ENCODE results near the gene ENPP6.

Gene ENPP6

DNA sequence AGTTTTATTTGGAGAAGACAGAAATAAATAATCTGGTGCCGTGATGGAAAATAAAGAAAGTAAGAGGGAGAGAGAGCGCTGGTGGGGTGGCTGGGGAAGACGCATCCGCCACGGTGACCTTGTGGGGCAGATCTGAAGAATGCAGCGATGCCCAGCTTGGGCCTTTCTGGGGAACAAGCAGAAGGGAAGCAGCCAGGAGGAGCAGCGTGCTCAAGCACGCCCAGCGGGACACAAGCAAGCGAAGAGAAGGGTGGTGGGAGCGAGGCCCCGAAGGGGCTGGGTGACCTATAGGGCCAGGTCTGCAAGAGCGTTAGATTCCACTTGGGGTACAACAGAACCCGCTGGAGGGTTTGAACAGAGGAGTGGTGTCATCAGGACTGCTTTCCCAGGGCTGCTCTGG, 12.4 kb downstream of the ENPP6 start:
- TF ChIP-seq YY1 (IDR thresholded peaks at IDR 0.05; ENCODE audit: low read depth) (no peak), CREB1 (IDR thresholded peaks at IDR 0.05; ENCODE audit: low read depth) (no peak), EP300 (IDR thresholded peaks at IDR 0.05; ENCODE audit: borderline replicate concordance) (no peak), TCF12 (IDR thresholded peaks at IDR 0.05; ENCODE audit: low read depth) (no peak), FOXM1 (IDR thresholded peaks at IDR 0.05; ENCODE audit: borderline replicate concordance, low read depth) (no peak)

GRCh38 chr4:184203300-184203699, 14.4 kb downstream of the ENPP6 start:
- TF ChIP-seq RAD21 (IDR thresholded peaks at IDR 0.05; ENCODE audit: low read depth) (no peak), ZBTB7A (IDR thresholded peaks at IDR 0.05; ENCODE audit: low read depth) (no peak), REST (IDR thresholded peaks at IDR 0.05; ENCODE audit: low read depth) (no peak), CEBPB (IDR thresholded peaks at IDR 0.05) (no peak), TEAD4 (IDR thresholded peaks at IDR 0.05) (no peak), EP300 (IDR thresholded peaks at IDR 0.05; ENCODE audit: borderline replicate concordance) (no peak), TCF12 (IDR thresholded peaks at IDR 0.05; ENCODE audit: low read depth) (no peak), NFIC (IDR thresholded peaks at IDR 0.05) (no peak), FOXM1 (IDR thresholded peaks at IDR 0.05; ENCODE audit: borderline replicate concordance, low read depth) (no peak), TAF1 (IDR thresholded peaks at IDR 0.05; ENCODE audit: low read depth) (no peak), YY1 (IDR thresholded peaks at IDR 0.05; ENCODE audit: low read depth) (no peak), CREB1 (IDR thresholded peaks at IDR 0.05; ENCODE audit: low read depth) (no peak)
- TF ChIP-seq, protein P1, sequence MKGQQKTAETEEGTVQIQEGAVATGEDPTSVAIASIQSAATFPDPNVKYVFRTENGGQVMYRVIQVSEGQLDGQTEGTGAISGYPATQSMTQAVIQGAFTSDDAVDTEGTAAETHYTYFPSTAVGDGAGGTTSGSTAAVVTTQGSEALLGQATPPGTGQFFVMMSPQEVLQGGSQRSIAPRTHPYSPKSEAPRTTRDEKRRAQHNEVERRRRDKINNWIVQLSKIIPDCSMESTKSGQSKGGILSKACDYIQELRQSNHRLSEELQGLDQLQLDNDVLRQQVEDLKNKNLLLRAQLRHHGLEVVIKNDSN (IDR thresholded peaks at IDR 0.05): no peak
- TF ChIP-seq, protein P2, sequence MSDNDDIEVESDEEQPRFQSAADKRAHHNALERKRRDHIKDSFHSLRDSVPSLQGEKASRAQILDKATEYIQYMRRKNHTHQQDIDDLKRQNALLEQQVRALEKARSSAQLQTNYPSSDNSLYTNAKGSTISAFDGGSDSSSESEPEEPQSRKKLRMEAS (IDR thresholded peaks at IDR 0.05): no peak

GRCh38 chr4:184201179-184201578, 16.5 kb downstream of the ENPP6 start:
- TF ChIP-seq, protein P1 (IDR thresholded peaks at IDR 0.05): 0 out of 2 replicates have a peak, but pooled peaks have one; percentile 5
- TF ChIP-seq, protein P2 (IDR thresholded peaks at IDR 0.05): no peak

GRCh38 chr4:184200296-184200695, 17.4 kb downstream of the ENPP6 start:
- no peak for TF ChIP-seq TEAD4 (IDR thresholded peaks at IDR 0.05)
- TF ChIP-seq CREB1 (IDR thresholded peaks at IDR 0.05; ENCODE audit: low read depth): no peak
- no peak for TF ChIP-seq CEBPB (IDR thresholded peaks at IDR 0.05)
- TF ChIP-seq, protein P1 (IDR thresholded peaks at IDR 0.05): no peak
- TF ChIP-seq EP300 (IDR thresholded peaks at IDR 0.05; ENCODE audit: borderline replicate concordance): no peak
- no peak for TF ChIP-seq TCF12 (IDR thresholded peaks at IDR 0.05; ENCODE audit: low read depth)

GRCh38 chr4:184199780-184200179, 17.9 kb downstream of the ENPP6 start:
- no peak for TF ChIP-seq YY1 (IDR thresholded peaks at IDR 0.05; ENCODE audit: low read depth)
- no peak for TF ChIP-seq FOXM1 (IDR thresholded peaks at IDR 0.05; ENCODE audit: borderline replicate concordance, low read depth)
- TF ChIP-seq, protein P2 (IDR thresholded peaks at IDR 0.05): no peak
- TF ChIP-seq CREB1 (IDR thresholded peaks at IDR 0.05; ENCODE audit: low read depth): no peak
- TF ChIP-seq TCF12 (IDR thresholded peaks at IDR 0.05; ENCODE audit: low read depth): no peak
- no peak for TF ChIP-seq REST (IDR thresholded peaks at IDR 0.05; ENCODE audit: low read depth)
- TF ChIP-seq ZBTB7A (IDR thresholded peaks at IDR 0.05; ENCODE audit: low read depth): no peak
- TF ChIP-seq TEAD4 (IDR thresholded peaks at IDR 0.05): no peak
- no peak for TF ChIP-seq TAF1 (IDR thresholded peaks at IDR 0.05; ENCODE audit: low read depth)
- no peak for TF ChIP-seq EGR1 (IDR thresholded peaks at IDR 0.05)
- TF ChIP-seq CEBPB (IDR thresholded peaks at IDR 0.05): no peak
- no peak for TF ChIP-seq EP300 (IDR thresholded peaks at IDR 0.05; ENCODE audit: borderline replicate concordance)
- TF ChIP-seq NFIC (IDR thresholded peaks at IDR 0.05): no peak
- no peak for TF ChIP-seq RAD21 (IDR thresholded peaks at IDR 0.05; ENCODE audit: low read depth)
- TF ChIP-seq, protein P1 (IDR thresholded peaks at IDR 0.05): no peak
